AG10803 (cell line): Measurements from ENCODE around the gene SEC24D.

ENCODE experiments used
- DNase-seq: peaks from one replicate; pipeline ENCODE4 v3.0.0; 2010; ENCODE audit warnings: low read depth
- H3K4me3 ChIP-seq: 2 replicates; pipeline ENCODE4 v1.5.1; 2011; ENCODE audit warnings: mild to moderate bottlenecking, low read length, control low read depth
- TF ChIP-seq, protein P1 (sequence below): conservative IDR thresholded peaks from 2 replicates; pipeline ENCODE4 v1.5.1; 2011; ENCODE audit warnings: mild to moderate bottlenecking, low read length, control low read depth, inconsistent platforms

Gene SEC24D

DNA sequence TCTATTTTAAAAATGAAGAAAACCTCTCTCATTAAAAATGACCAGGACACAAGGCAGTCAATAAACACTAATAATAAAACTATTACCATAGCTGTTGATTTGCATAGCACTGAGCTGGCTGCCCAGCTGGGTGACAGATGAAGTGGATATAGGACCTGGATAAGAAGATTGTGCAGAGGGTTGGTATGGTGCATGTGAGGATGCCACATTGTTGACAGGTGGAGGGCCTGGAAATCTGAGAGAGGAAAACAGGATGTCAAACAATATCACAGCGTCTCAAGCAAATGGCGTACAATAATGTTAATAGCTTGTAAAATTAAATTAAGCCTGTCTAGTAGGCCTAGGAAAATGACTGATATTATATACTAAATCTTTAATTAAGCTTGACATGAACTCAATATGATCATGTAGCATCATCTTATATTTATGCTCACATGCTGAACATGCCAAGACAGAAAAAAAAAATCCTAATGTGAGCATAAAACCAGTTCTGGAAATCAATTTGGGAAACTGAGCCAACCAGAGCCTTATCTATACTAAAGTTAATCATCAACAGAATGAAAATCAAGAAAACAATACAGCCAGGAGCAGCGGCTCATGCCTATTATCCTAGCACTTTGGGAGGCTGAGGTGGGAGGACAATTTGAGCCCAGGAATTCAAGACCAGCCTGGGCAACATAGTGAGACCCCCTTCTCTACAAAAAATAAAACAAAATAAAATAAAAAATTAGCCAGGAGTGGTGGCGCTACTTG is 18.6 kb downstream of the SEC24D start:
- TF ChIP-seq, protein P1, sequence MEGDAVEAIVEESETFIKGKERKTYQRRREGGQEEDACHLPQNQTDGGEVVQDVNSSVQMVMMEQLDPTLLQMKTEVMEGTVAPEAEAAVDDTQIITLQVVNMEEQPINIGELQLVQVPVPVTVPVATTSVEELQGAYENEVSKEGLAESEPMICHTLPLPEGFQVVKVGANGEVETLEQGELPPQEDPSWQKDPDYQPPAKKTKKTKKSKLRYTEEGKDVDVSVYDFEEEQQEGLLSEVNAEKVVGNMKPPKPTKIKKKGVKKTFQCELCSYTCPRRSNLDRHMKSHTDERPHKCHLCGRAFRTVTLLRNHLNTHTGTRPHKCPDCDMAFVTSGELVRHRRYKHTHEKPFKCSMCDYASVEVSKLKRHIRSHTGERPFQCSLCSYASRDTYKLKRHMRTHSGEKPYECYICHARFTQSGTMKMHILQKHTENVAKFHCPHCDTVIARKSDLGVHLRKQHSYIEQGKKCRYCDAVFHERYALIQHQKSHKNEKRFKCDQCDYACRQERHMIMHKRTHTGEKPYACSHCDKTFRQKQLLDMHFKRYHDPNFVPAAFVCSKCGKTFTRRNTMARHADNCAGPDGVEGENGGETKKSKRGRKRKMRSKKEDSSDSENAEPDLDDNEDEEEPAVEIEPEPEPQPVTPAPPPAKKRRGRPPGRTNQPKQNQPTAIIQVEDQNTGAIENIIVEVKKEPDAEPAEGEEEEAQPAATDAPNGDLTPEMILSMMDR, result no peak
- no peak for DNase-seq
- no peak overlapping the region for H3K4me3 ChIP-seq

GRCh38 chr4:118816538-118817177 is 19.3 kb downstream of the SEC24D start:
- TF ChIP-seq, protein P1, result no peak
- no peak overlapping the region for H3K4me3 ChIP-seq
- DNase-seq, result peak; percentile 25

GRCh38 chr4:118814891-118815290 is 21.0 kb downstream of the SEC24D start:
- no peak for DNase-seq
- TF ChIP-seq, protein P1, result no peak
- no peak overlapping the region for H3K4me3 ChIP-seq

- no peak for DNase-seq
- TF ChIP-seq, protein P1, result no peak
- no peak overlapping the region for H3K4me3 ChIP-seq
These were observed 21.9 kb downstream of the SEC24D start for GRCh38 chr4:118814058-118814457.

- no peak for DNase-seq
- H3K4me3 ChIP-seq, result no peak overlapping the region
- TF ChIP-seq, protein P1, result no peak
These were observed 22.4 kb downstream of the SEC24D start for GRCh38 chr4:118813561-118813960.

DNA sequence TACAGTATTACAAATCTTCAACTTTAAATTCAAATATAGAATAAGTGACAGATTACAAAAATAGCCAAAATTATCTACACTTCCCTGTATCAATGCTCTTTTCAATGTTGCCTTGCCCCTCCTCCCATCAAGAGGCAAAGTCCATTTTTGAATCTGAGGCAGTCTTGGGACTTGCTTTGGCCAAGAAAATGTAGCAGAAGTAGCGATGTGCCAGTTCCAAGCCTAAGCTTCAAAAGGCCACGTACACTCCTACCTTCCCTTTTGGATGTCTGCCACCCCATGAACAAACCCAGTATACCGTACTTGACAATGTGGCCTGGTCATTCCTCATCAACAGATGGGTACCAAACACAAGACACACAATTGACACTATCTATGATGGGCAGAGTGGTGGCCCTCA is 24.1 kb downstream of the SEC24D start:
- TF ChIP-seq, protein P1, result no peak
- H3K4me3 ChIP-seq, result no peak overlapping the region

More for the DNA sequence above, 24.1 kb downstream of the SEC24D start:
- DNase-seq, result no peak
